ENCODE results near the gene SHISA6.

The SHISA6 gene

GRCh38 chr17:11293480-11293879 is 52.5 kb downstream of the SHISA6 start:
- H3K27me3 ChIP-seq, result no peaks in the 10 kb centered on the region
- H3K4me3 ChIP-seq, result no peak overlapping the region
- DNase-seq, result no peak
- H3K27ac ChIP-seq, result no peak overlapping the region
- no peaks in the 10 kb centered on the region for H3K4me1 ChIP-seq
- no peaks in the 10 kb centered on the region for H3K9me3 ChIP-seq
- H3K36me3 ChIP-seq, result no peaks in the 10 kb centered on the region
- no peak for TF ChIP-seq CTCF (IDR thresholded peaks at IDR 0.05)
- intact Hi-C loops (cut with DNase I; ENCODE audit: low total_unique reads), result no loop called here

GRCh38 chr17:11294826-11295225 is 53.8 kb downstream of the SHISA6 start:
- Histone ChIP-seq H3K4me3 (no peak overlapping the region), H3K27me3 (no peaks in the 10 kb centered on the region), H3K9me3 (no peaks in the 10 kb centered on the region), H3K36me3 (no peaks in the 10 kb centered on the region), H3K27ac (no peak overlapping the region), H3K4me1 (no peaks in the 10 kb centered on the region)
- DNase-seq, result no peak
- intact Hi-C loops (cut with DNase I; ENCODE audit: low total_unique reads), result no loop called here
- no peak for TF ChIP-seq CTCF (IDR thresholded peaks at IDR 0.05)

GRCh38 chr17:11296994-11297393 is 56.0 kb downstream of the SHISA6 start:
- no peaks in the 10 kb centered on the region for H3K36me3 ChIP-seq
- H3K9me3 ChIP-seq, result no peaks in the 10 kb centered on the region
- no peak for DNase-seq
- H3K27ac ChIP-seq, result no peak overlapping the region
- TF ChIP-seq CTCF (IDR thresholded peaks at IDR 0.05), result no peak
- intact Hi-C loops (cut with DNase I; ENCODE audit: low total_unique reads), result no loop called here
- no peak overlapping the region for H3K4me3 ChIP-seq
- no peaks in the 10 kb centered on the region for H3K4me1 ChIP-seq
- no peaks in the 10 kb centered on the region for H3K27me3 ChIP-seq

GRCh38 chr17:11298401-11298800 is 57.4 kb downstream of the SHISA6 start:
- no peaks in the 10 kb centered on the region for H3K9me3 ChIP-seq
- H3K4me1 ChIP-seq, result no peaks in the 10 kb centered on the region
- no peaks in the 10 kb centered on the region for H3K27me3 ChIP-seq
- no peaks in the 10 kb centered on the region for H3K36me3 ChIP-seq
- no peak overlapping the region for H3K27ac ChIP-seq
- DNase-seq, result no peak
- TF ChIP-seq CTCF (IDR thresholded peaks at IDR 0.05), result no peak
- intact Hi-C loops (cut with DNase I; ENCODE audit: low total_unique reads), result no loop called here
- H3K4me3 ChIP-seq, result no peak overlapping the region

- no peak for DNase-seq
- intact Hi-C loops (cut with DNase I; ENCODE audit: low total_unique reads), result no loop called here
These were observed 59.2 kb downstream of the SHISA6 start for GRCh38 chr17:11300201-11300600.

More at GRCh38 chr17:11300201-11300600, 59.2 kb downstream of the SHISA6 start:
- Histone ChIP-seq H3K36me3 (no peaks in the 10 kb centered on the region), H3K9me3 (no peaks in the 10 kb centered on the region), H3K4me3 (no peak overlapping the region), H3K27ac (no peak overlapping the region), H3K27me3 (no peaks in the 10 kb centered on the region), H3K4me1 (no peaks in the 10 kb centered on the region)
- TF ChIP-seq CTCF (IDR thresholded peaks at IDR 0.05), result no peak
